Peyer's patch (tissue), 4 donors: ENCODE measurements around the gene FAAP100. TPM values are rescaled to one million over a fixed set of nuclear protein-coding genes. Genes with fewer than 3 reads are reported as not detected.
A peak's percentile ranks its signal among the peaks of the same experiment; 100 is the strongest.

ENCODE experiments used
- DNase-seq, 3 donors: peaks; one replicate each; pipeline ENCODE4 v3.0.0-alpha.2; 2017 to 2019
- H3K27ac ChIP-seq, 4 donors: fragments of 200-600 bp; sonication (generic); one replicate each; pipeline ENCODE4 v1.5.1; 2016 to 2019
- H3K27me3 ChIP-seq, 2 donors: fragments of 200-600 bp; sonication (generic); one replicate each; pipeline ENCODE4 v1.5.1; 2019
- H3K36me3 ChIP-seq, 3 donors: fragments of 200-600 bp; sonication (generic); one replicate each; pipeline ENCODE4 v1.5.1; 2016 to 2019
- H3K4me1 ChIP-seq, 4 donors: fragments of 200-600 bp; sonication (generic); one replicate each; pipeline ENCODE4 v1.5.1; 2016 to 2019
- H3K4me3 ChIP-seq, 4 donors: fragments of 200-600 bp; sonication (generic); 1 replicate in 3 of 4; 2 replicates in 1 of 4; pipeline ENCODE4 v1.5.1; 2016 to 2019; ENCODE audit warnings: mild to moderate bottlenecking in 1 of 4
- H3K9me3 ChIP-seq, 4 donors: fragments of 200-600 bp; sonication (generic); one replicate each; pipeline ENCODE4 v1.5.1; 2016 to 2019; ENCODE audit warnings: mild to moderate bottlenecking in 1 of 4
- CTCF ChIP-seq, 6 experiments: fragments of 450-650 bp in 4 of 6; fragments of 200-600 bp in 2 of 6; sonication (generic) in 1 of 6; IDR thresholded peaks; one replicate each; pipeline ENCODE4 v1.5.1; 2017 to 2019; ENCODE audit warnings: antibody characterized with exemption in 6 of 6, mild to moderate bottlenecking in 3 of 6, moderate library complexity in 1 of 6
- POLR2A ChIP-seq, 2 donors: fragments of 450-650 bp; IDR thresholded peaks; one replicate each; pipeline ENCODE4 v1.5.1; 2017; ENCODE audit warnings: antibody characterized with exemption in 2 of 2, mild to moderate bottlenecking in 2 of 2, moderate library complexity in 2 of 2
- total RNA-seq, 4 donors: library from RNA; depleted of rRNA; stranded (reverse); fragments of >200 nt; gene quantifications; one replicate each; pipeline ENCODE4 v1.1.0, GENCODE V29; 2016

The FAAP100 gene
- total RNA-seq, 4 donors from 2014 or later, result 38.2 to 66.9 (median 52.2) TPM

- TF ChIP-seq CTCF (IDR thresholded peaks at IDR 0.05) (no peak), POLR2A (IDR thresholded peaks at IDR 0.05) (no peak)
- no peak for DNase-seq
- Histone ChIP-seq H3K4me3 (no peak overlapping the region), H3K4me1 (peaks cover 0 to 19% (median 14%) of the 10 kb centered on the region in 4 donors), H3K27ac (no peak overlapping the region), H3K9me3 (no peaks in the 10 kb centered on the region), H3K36me3 (peaks cover 0 to 20% (median 0%) of the 10 kb centered on the region in 3 donors), H3K27me3 (peaks cover 0 to 13% of the 10 kb centered on the region in 2 donors)
Observed at GRCh38 chr17:81535480-81536298, 16.5 kb downstream of the FAAP100 start.

- H3K27ac ChIP-seq, result no peak overlapping the region
- no peak for DNase-seq
- H3K27me3 ChIP-seq, result peaks cover 0 to 13% of the 10 kb centered on the region in 2 donors
- H3K4me1 ChIP-seq, result peaks cover 0 to 19% (median 14%) of the 10 kb centered on the region in 4 donors
- TF ChIP-seq CTCF (IDR thresholded peaks at IDR 0.05) (no peak), POLR2A (IDR thresholded peaks at IDR 0.05) (no peak)
- H3K36me3 ChIP-seq, result peaks cover 0 to 13% (median 0%) of the 10 kb centered on the region in 3 donors
- no peaks in the 10 kb centered on the region for H3K9me3 ChIP-seq
- no peak overlapping the region for H3K4me3 ChIP-seq
Observed at GRCh38 chr17:81535007-81535328, 17.2 kb downstream of the FAAP100 start.

GRCh38 chr17:81534157-81535006 lies 17.8 kb downstream of the FAAP100 start:
- Histone ChIP-seq H3K27ac (no peak overlapping the region), H3K36me3 (peaks cover 0 to 7% (median 0%) of the 10 kb centered on the region in 3 donors), H3K27me3 (peaks cover 0 to 13% of the 10 kb centered on the region in 2 donors), H3K4me3 (no peak overlapping the region), H3K9me3 (no peaks in the 10 kb centered on the region), H3K4me1 (peaks cover 0 to 19% (median 14%) of the 10 kb centered on the region in 4 donors)
- TF ChIP-seq POLR2A (IDR thresholded peaks at IDR 0.05) (no peak), CTCF (IDR thresholded peaks at IDR 0.05) (no peak)
- DNase-seq, result no peak

GRCh38 chr17:81533339-81534141 lies 18.6 kb downstream of the FAAP100 start:
- TF ChIP-seq POLR2A (IDR thresholded peaks at IDR 0.05), result no peak
- no peak for TF ChIP-seq CTCF (IDR thresholded peaks at IDR 0.05)
- H3K4me3 ChIP-seq, result no peak overlapping the region
- H3K9me3 ChIP-seq, result no peaks in the 10 kb centered on the region
- H3K4me1 ChIP-seq, result peaks cover 0 to 19% (median 14%) of the 10 kb centered on the region in 4 donors
- H3K27ac ChIP-seq, result no peak overlapping the region
- peaks cover 0 to 3% (median 0%) of the 10 kb centered on the region in 3 donors for H3K36me3 ChIP-seq
- peaks cover 0 to 13% of the 10 kb centered on the region in 2 donors for H3K27me3 ChIP-seq
- DNase-seq, result peak in 1 of 3 donors; percentile 37
